Measurements from ENCODE around the gene CTF1. TPM values are rescaled to one million over a fixed set of nuclear protein-coding genes. Genes with fewer than 3 reads are reported as not detected.

The CTF1 gene
- total RNA-seq, 1 donor from 2014 or later, result 4.2 TPM

DNA sequence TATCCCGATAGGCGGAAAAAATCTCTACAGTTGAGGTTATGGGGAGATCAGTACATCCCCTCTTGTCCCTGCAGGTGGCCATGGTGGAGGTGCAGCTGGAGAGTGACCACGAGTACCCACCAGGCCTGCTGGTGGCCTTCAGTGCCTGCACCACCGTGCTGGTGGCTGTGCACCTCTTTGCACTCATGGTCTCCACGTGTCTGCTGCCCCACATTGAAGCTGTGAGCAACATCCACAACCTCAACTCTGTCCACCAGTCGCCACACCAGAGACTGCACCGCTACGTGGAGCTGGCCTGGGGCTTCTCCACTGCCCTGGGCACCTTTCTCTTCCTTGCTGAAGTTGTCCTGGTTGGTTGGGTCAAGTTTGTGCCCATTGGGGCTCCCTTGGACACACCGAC, 56.7 kb downstream of the CTF1 start:
- Mint-ChIP-seq H3K27ac (ENCODE audit: unreplicated experiment) (no peak overlapping the region), H3K36me3 (ENCODE audit: low read depth) (no peaks in the 10 kb centered on the region), H3K27me3 (ENCODE audit: low read depth) (no peaks in the 10 kb centered on the region), H3K4me1 (ENCODE audit: low read depth) (peaks cover 36% of the 10 kb centered on the region), H3K4me3 (ENCODE audit: unreplicated experiment) (no peak overlapping the region), H3K9me3 (ENCODE audit: low read depth) (no peaks in the 10 kb centered on the region)
- no peak for DNase-seq (ENCODE audit: low spot score)
- no peak for TF ChIP-seq CTCF (IDR thresholded peaks at IDR 0.05)

Small RNA genes lying within 50 kb of the gene (microRNA-seq; reads per million reads assigned to microRNA genes)
- gene MIR4519 (ENCODE audit: borderline number of aligned reads) (not detected), gene MIR762 (ENCODE audit: borderline number of aligned reads) (not detected)

Other genes with a start within 250 kb of the CTF1 start
- gene PRR14, start 245.7 kb upstream of the CTF1 start, total RNA-seq, result 33.5 to 46.9 TPM (median 42.0 TPM) in 3 replicates
- gene FBRS, start 238.2 kb upstream of the CTF1 start, total RNA-seq, result 49.9 to 54.5 TPM (median 52.8 TPM) in 3 replicates
- gene SRCAP, start 197.4 kb upstream of the CTF1 start, total RNA-seq, result 49.2 to 63.9 TPM (median 52.5 TPM) in 3 replicates
- 18.8 to 28.1 TPM (median 19.0 TPM) in 3 replicates for gene PHKG2, start 148.2 kb upstream of the CTF1 start, total RNA-seq
- 6.3 to 10.0 TPM (median 7.1 TPM) in 3 replicates for gene CFAP119, start 134.6 kb upstream of the CTF1 start, total RNA-seq
- gene RNF40, start 134.3 kb upstream of the CTF1 start, total RNA-seq, result 71.1 to 104 TPM (median 78.6 TPM) in 3 replicates
- 18.8 to 20.2 TPM (median 18.9 TPM) in 3 replicates for gene ZNF629, start 109.4 kb upstream of the CTF1 start, total RNA-seq
- gene BCL7C, start 2.5 kb upstream of the CTF1 start, total RNA-seq, result 34.6 to 37.5 TPM (median 37.3 TPM) in 3 replicates
- gene FBXL19, start 27.0 kb downstream of the CTF1 start, total RNA-seq, result 19.4 to 21.5 TPM (median 20.5 TPM) in 3 replicates
- gene ORAI3, start 52.5 kb downstream of the CTF1 start, total RNA-seq, result 10.3 to 16.0 TPM (median 15.6 TPM) in 3 replicates
- gene SETD1A, start 61.1 kb downstream of the CTF1 start, total RNA-seq, result 15.0 to 18.0 TPM (median 15.8 TPM) in 3 replicates
- gene HSD3B7, start 88.6 kb downstream of the CTF1 start, total RNA-seq, result 10.8 to 12.4 TPM (median 12.3 TPM) in 3 replicates
- gene STX1B, start 114.0 kb downstream of the CTF1 start, total RNA-seq, result 1.4 to 4.0 TPM (median 1.7 TPM) in 3 replicates
- gene STX4, start 136.9 kb downstream of the CTF1 start, total RNA-seq, result 43.4 to 54.1 TPM (median 48.0 TPM) in 3 replicates
- 14.1 to 18.9 TPM (median 15.2 TPM) in 3 replicates for gene ZNF668, start 177.6 kb downstream of the CTF1 start, total RNA-seq
- gene ZNF646, start 177.8 kb downstream of the CTF1 start, total RNA-seq, result 13.8 to 17.3 TPM (median 15.2 TPM) in 3 replicates
- 3.3 to 7.0 TPM (median 5.9 TPM) in 3 replicates for gene PRSS53, start 192.3 kb downstream of the CTF1 start, total RNA-seq
- gene VKORC1, start 198.2 kb downstream of the CTF1 start, total RNA-seq, result 167 to 199 TPM (median 193 TPM) in 3 replicates
- 36.3 to 44.5 TPM (median 41.9 TPM) in 3 replicates for gene BCKDK, start 211.8 kb downstream of the CTF1 start, total RNA-seq
- gene KAT8, start 221.1 kb downstream of the CTF1 start, total RNA-seq, result 28.3 to 43.2 TPM (median 34.7 TPM) in 3 replicates
- not detected in 3 replicates for gene PRSS8, start 239.1 kb downstream of the CTF1 start, total RNA-seq

Data from chondrocyte (in vitro differentiated cells).